Measurements from ENCODE around the gene L3MBTL4. TPM values are rescaled to one million over a fixed set of nuclear protein-coding genes. Genes with fewer than 3 reads are reported as not detected.

L3MBTL4 gene
- total and polyA plus RNA-seq, 8 donors: 2.5 to 15.1 (median 6.4) TPM

DNA sequence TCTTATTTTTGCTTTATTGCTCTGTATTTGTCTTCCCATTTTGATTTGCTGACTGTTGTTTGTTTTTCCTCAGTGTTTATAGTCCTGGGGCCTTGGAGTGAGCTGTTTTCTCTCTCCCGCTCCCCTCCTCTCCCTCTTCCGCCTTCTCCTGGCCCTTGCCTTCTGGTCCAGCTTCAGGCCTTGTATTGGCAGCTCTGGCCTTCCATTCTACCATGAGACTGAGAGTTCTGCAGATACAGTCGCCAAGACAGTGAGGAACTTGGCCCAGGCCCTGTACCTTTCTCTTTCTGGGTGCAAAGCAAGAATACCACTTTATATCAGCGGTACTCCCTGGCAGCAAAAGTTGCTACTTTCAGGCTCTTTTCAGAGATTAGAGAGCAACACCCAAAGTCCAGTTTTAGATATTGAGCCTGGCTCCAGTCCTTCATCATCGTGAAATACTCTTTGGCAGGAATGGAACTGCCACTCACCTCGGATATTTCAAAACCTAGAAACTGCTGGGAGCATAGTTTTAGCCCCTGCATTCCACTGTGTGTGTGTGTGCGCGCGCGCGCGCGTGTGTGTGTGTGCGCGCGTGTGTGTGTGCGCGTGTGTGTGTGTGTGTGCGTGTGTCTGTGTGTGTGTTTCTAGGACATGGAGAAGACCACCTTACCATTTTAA lies 17.1 kb upstream of the L3MBTL4 start:
- TF ChIP-seq, protein P1, sequence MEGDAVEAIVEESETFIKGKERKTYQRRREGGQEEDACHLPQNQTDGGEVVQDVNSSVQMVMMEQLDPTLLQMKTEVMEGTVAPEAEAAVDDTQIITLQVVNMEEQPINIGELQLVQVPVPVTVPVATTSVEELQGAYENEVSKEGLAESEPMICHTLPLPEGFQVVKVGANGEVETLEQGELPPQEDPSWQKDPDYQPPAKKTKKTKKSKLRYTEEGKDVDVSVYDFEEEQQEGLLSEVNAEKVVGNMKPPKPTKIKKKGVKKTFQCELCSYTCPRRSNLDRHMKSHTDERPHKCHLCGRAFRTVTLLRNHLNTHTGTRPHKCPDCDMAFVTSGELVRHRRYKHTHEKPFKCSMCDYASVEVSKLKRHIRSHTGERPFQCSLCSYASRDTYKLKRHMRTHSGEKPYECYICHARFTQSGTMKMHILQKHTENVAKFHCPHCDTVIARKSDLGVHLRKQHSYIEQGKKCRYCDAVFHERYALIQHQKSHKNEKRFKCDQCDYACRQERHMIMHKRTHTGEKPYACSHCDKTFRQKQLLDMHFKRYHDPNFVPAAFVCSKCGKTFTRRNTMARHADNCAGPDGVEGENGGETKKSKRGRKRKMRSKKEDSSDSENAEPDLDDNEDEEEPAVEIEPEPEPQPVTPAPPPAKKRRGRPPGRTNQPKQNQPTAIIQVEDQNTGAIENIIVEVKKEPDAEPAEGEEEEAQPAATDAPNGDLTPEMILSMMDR (IDR thresholded peaks at IDR 0.05): no peak
- H3K27me3 ChIP-seq: no peaks in the 10 kb centered on the region
- ATAC-seq (no peak), FAIRE-seq (no peak), DNase-seq (no peak)
- no peaks in the 10 kb centered on the region for H3K4me1 ChIP-seq
- no peaks in the 10 kb centered on the region for H3K36me3 ChIP-seq
- intact Hi-C loops (cut with DNase I): no loop called here
- H3K27ac ChIP-seq: no peak overlapping the region
- no peak overlapping the region for H3K4me3 ChIP-seq
- WGBS, 2 donors: 69 to 78% methylated on average over 19 of the region's 19 CpGs
- H3K9me3 ChIP-seq: no peaks in the 10 kb centered on the region

DNA sequence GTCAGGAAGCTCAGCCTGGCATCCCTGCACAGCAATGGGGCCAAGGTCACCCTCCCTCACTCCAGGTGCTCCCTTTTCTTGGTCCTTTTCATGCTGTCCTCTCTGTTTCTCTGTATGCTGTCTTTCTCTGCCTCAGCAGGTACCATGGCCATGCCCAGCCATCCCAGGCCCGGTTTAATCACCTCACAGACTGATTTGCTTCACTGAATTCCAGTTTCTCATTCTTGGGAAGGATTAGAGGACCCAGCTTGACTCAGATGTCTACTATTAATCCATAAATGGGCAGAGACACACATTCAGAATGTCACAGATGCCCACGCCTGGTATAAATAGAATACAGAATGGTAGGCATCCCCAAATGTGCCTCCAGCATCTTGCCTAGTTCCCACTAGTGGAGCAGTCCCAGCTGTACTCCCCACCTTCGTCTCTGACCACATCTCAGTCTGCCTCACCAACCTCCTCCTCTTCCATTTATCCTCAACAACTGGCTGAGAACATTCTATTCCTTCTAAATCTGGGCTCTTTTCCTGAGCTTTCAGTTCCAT lies 14.2 kb upstream of the L3MBTL4 start:
- intact Hi-C loops (cut with DNase I): no loop called here
- ATAC-seq (no peak), FAIRE-seq (no peak), DNase-seq (no peak)
- TF ChIP-seq, protein P1 (IDR thresholded peaks at IDR 0.05): no peak
- 71 to 81% methylated on average over 3 of the region's 3 CpGs for WGBS, 2 donors
- no peaks in the 10 kb centered on the region for H3K27me3 ChIP-seq
- no peaks in the 10 kb centered on the region for H3K9me3 ChIP-seq
- H3K4me3 ChIP-seq: no peak overlapping the region
- H3K36me3 ChIP-seq: no peaks in the 10 kb centered on the region
- H3K27ac ChIP-seq: no peak overlapping the region
- no peaks in the 10 kb centered on the region for H3K4me1 ChIP-seq

DNA sequence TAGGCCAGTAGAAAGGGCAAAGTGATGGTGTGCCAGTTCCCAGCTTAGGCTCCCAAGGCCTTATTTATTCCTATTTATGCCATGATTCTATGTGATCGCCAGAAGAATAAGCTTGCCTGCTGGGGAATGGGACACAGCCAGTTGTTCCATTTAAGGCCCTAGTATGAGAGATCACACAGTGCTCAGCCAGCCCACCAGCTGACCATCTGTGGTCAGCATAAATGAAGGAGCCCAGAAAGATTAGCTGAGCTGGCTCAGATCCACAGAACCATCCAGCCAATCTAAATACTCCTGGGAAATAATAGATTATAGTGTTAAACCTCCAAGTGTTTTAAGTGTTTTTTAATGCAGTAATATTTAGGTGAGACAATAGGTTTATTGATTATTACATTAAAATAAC lies 12.6 kb upstream of the L3MBTL4 start:
- no peaks in the 10 kb centered on the region for H3K9me3 ChIP-seq
- no peak overlapping the region for H3K4me3 ChIP-seq
- DNase-seq: no peak
- H3K4me1 ChIP-seq: no peaks in the 10 kb centered on the region
- no peaks in the 10 kb centered on the region for H3K27me3 ChIP-seq
- TF ChIP-seq, protein P1 (IDR thresholded peaks at IDR 0.05): no peak
- no peaks in the 10 kb centered on the region for H3K36me3 ChIP-seq
- FAIRE-seq: no peak
- WGBS, 2 donors: 61 to 83% methylated on average over 1 of the region's 1 CpG
- no peak overlapping the region for H3K27ac ChIP-seq
- intact Hi-C loops (cut with DNase I): no loop called here
- no peak for ATAC-seq

DNA sequence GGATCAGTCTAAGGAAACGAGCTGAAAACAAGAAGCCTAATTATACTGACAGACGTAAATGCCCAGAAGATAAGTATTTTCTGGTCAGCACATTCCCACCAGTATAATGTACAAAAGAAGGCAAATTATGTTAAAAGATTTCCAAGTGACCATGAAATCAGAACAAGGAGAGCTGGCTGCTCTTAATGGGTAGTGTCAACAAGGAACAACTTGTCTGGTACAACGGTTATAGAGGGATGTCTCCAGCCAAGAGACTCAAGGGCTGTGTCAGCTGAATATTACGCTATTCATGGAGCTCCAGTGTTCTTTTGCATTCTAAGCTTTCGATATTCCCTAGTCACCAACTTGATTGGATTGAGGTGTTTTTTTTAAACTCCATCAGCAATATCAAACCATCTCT lies 8.6 kb upstream of the L3MBTL4 start:
- FAIRE-seq: no peak
- DNase-seq: no peak
- Histone ChIP-seq H3K4me1 (no peaks in the 10 kb centered on the region), H3K27ac (no peak overlapping the region), H3K27me3 (no peaks in the 10 kb centered on the region), H3K9me3 (no peaks in the 10 kb centered on the region), H3K4me3 (no peak overlapping the region), H3K36me3 (no peaks in the 10 kb centered on the region)
- intact Hi-C loops (cut with DNase I): no loop called here
- TF ChIP-seq, protein P1 (IDR thresholded peaks at IDR 0.05): no peak
- ATAC-seq: no peak
- WGBS, 2 donors: 64 to 69% methylated on average over 5 of the region's 5 CpGs

DNA sequence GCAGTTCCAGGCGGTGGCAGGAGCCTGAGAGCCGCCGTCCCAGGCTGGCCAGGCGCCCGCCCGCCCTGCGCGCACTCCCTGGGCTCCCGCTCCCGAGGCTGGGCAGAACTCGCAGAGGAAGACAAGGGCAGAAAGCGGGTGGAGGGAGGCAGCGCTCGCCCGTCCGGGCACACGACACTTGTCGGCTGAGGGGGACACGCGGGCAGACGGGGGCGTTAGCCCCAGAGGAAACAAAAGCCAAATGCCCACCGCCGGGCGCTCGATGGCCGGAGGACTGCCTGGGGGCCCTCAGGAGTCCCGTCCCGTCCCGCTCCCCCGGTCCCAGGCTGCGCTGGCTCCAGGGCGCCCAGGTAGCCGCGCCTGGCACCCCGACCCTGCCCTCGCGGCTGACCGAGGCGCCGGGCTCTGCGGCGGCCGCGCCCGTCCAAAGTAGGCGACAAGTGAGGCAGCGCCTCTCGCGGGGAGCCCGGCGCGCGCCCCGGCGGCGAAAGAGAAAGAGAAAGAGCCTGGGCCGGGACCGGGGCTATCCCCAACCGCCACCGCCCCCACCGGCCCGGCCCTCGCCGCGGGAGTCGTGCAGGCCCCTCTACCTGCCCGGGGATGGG lies 491 bp downstream of the L3MBTL4 start:
- ATAC-seq (peak; percentile 83 to 89 (median 86)), DNase-seq (peak; percentile 70 to 88 (median 74)), FAIRE-seq (no peak)
- Histone ChIP-seq H3K36me3 (no peaks in the 10 kb centered on the region), H3K4me3 (peak overlapping the region; percentile 85 to 91 (median 88)), H3K9me3 (no peaks in the 10 kb centered on the region), H3K4me1 (no peaks in the 10 kb centered on the region), H3K27me3 (no peaks in the 10 kb centered on the region), H3K27ac (peak overlapping the region; percentile 76 to 95 (median 93))
- intact Hi-C loops (cut with DNase I): no loop called here
- TF ChIP-seq, protein P1 (IDR thresholded peaks at IDR 0.05): no peak
- 1% methylated on average over 17 to 68 of the region's 68 CpGs for WGBS, 2 donors
